Endothelial cell of umbilical vein (primary cell): Measurements from ENCODE around the gene DUT. TPM values are rescaled to one million over a fixed set of nuclear protein-coding genes. Genes with fewer than 3 reads are reported as not detected.

Experiments used
- BruUV-seq: library from RNA; stranded (reverse); fragments of 400-500 nt; replicated peaks from 2 replicates; lab custom pipeline; 2021; lab: Mats Ljungman, UMichigan
- CTCF ChIA-PET: fragments of 300-600, 350-600 bp; sonication (Branson Sonifier 250); formaldehyde crosslinking; loops from one replicate; lab custom pipeline; 2021; ENCODE audit warnings: antibody characterized with exemption, inconsistent platforms; lab: Charles Lee
- POLR2A ChIA-PET: fragments of 300-600, 350-600 bp; sonication (Branson Sonifier 250); formaldehyde crosslinking; loops from one replicate; lab custom pipeline; 2021; ENCODE audit warnings: antibody characterized with exemption, inconsistent platforms; lab: Charles Lee
- DNase-seq: peaks from one replicate; pipeline ENCODE4 v3.0.0-alpha.2; 2011; ENCODE audit warnings: low read depth, low spot score
- FAIRE-seq: peaks from 2 replicates; lab custom pipeline; 2011; peaks lifted over from hg19 to GRCh38; lab: Jason Lieb, UNC
- H2AFZ ChIP-seq: 2 replicates; pipeline ENCODE4 v1.6.0; 2012; ENCODE audit warnings: low read depth, low read length, control low read depth, inconsistent platforms
- H3K27ac ChIP-seq: 2 replicates; pipeline ENCODE4 v1.5.1; 2011; ENCODE audit warnings: low read depth, mild to moderate bottlenecking, control low read depth, low read length, moderate library complexity; ENCODE audit not compliant: insufficient read depth
- H3K27me3 ChIP-seq, 2 experiments: 2 replicates each; pipeline versions ENCODE4 v1.6.0 to v1.6.1; 2011; ENCODE audit warnings: low read length in 2 of 2, mixed read lengths in 1 of 2; ENCODE audit not compliant: control insufficient read depth in 2 of 2, insufficient read depth in 2 of 2
- H3K36me3 ChIP-seq, 2 experiments: 2 replicates in 1 of 2; 3 replicates in 1 of 2; pipeline ENCODE4 v1.5.1; 2011; ENCODE audit warnings: low read length in 2 of 2, mild to moderate bottlenecking in 1 of 2, moderate library complexity in 1 of 2; ENCODE audit not compliant: control insufficient read depth in 2 of 2, insufficient read depth in 2 of 2; ENCODE audit errors: extremely low read depth in 1 of 2
- H3K4me1 ChIP-seq: 3 replicates; pipeline ENCODE4 v1.5.1; 2011; ENCODE audit warnings: mild to moderate bottlenecking, low read length; ENCODE audit not compliant: control insufficient read depth, insufficient read depth; ENCODE audit errors: extremely low read depth
- H3K4me2 ChIP-seq: 2 replicates; pipeline ENCODE4 v1.6.1; 2011; ENCODE audit warnings: low read length, control low read depth, mixed read lengths; ENCODE audit not compliant: insufficient read depth
- H3K4me3 ChIP-seq, 3 experiments: fragments of 200-600 bp in 1 of 3; sonication (generic), shearing (Covaris generic) in 1 of 3; replicated peaks in 1 of 3; 2 replicates each; pipeline ENCODE4 v1.5.1; 2011 to 2016; ENCODE audit warnings: control low read depth in 3 of 3, low read length in 3 of 3, mild to moderate bottlenecking in 2 of 3, inconsistent platforms in 1 of 3, low read depth in 1 of 3, moderate library complexity in 1 of 3; ENCODE audit not compliant: insufficient read depth in 1 of 3
- H3K79me2 ChIP-seq: 2 replicates; pipeline ENCODE4 v1.6.0; 2012; ENCODE audit warnings: low read length, inconsistent platforms; ENCODE audit not compliant: control insufficient read depth, insufficient read depth
- H3K9ac ChIP-seq: replicated peaks from 2 replicates; pipeline ENCODE3; 2011; ENCODE audit warnings: low read length, control low read depth; ENCODE audit not compliant: insufficient read depth; ENCODE audit errors: extremely low read depth
- H3K9me1 ChIP-seq: replicated peaks from 3 replicates; pipeline ENCODE4 v1.6.0; 2011; ENCODE audit warnings: mild to moderate bottlenecking, low read length; ENCODE audit not compliant: control insufficient read depth, insufficient read depth; ENCODE audit errors: extremely low read depth
- H3K9me3 ChIP-seq: replicated peaks from 2 replicates; pipeline ENCODE4 v1.5.1; 2012; ENCODE audit warnings: low read length, inconsistent platforms; ENCODE audit not compliant: control insufficient read depth, insufficient read depth
- H4K20me1 ChIP-seq: replicated peaks from 2 replicates; pipeline ENCODE3; 2011; ENCODE audit warnings: mild to moderate bottlenecking, low read length; ENCODE audit not compliant: control insufficient read depth, insufficient read depth; ENCODE audit errors: extremely low read depth
- CTCF ChIP-seq, 2 donors: IDR thresholded peaks; 1 replicate in 1 of 2; 2 replicates in 1 of 2; pipeline ENCODE4 v1.5.1; 2011; ENCODE audit warnings: low read length in 2 of 2, mild to moderate bottlenecking in 2 of 2, moderate library complexity in 2 of 2, control low read depth in 1 of 2, inconsistent platforms in 1 of 2, low read depth in 1 of 2; ENCODE audit not compliant: insufficient read depth in 1 of 2; ENCODE audit errors: extremely low read depth in 1 of 2
- EZH2 ChIP-seq: IDR thresholded peaks from 2 replicates; pipeline ENCODE4 v1.6.1; 2012; ENCODE audit warnings: borderline replicate concordance, low read depth, mild to moderate bottlenecking, moderate library complexity, low read length, inconsistent platforms; ENCODE audit not compliant: severe bottlenecking
- FOS ChIP-seq: IDR thresholded peaks from 2 replicates; pipeline ENCODE4 v1.6.1; 2011; ENCODE audit warnings: mild to moderate bottlenecking, low read length, moderate library complexity, borderline replicate concordance; ENCODE audit not compliant: insufficient read depth
- GATA2 ChIP-seq: IDR thresholded peaks from 2 replicates; pipeline ENCODE4 v1.7.0; 2011; ENCODE audit warnings: low read depth, mild to moderate bottlenecking, moderate library complexity, mixed read lengths, low read length; ENCODE audit not compliant: insufficient read length, insufficient read depth
- JUN ChIP-seq: IDR thresholded peaks from 2 replicates; pipeline ENCODE4 v1.6.1; 2011; ENCODE audit warnings: borderline replicate concordance, low read depth; ENCODE audit not compliant: insufficient read length, insufficient read depth
- MAX ChIP-seq: IDR thresholded peaks from 2 replicates; pipeline ENCODE4 v1.6.1; 2011; ENCODE audit not compliant: insufficient read depth, insufficient read length
- MYC ChIP-seq: IDR thresholded peaks from one replicate; pipeline ENCODE4 v1.6.1; 2011; ENCODE audit warnings: mild to moderate bottlenecking, low read depth, low read length
- POLR2A ChIP-seq: IDR thresholded peaks from 2 replicates; pipeline ENCODE4 v1.6.1; 2012; ENCODE audit warnings: low read depth, mild to moderate bottlenecking, control low read depth, low read length
- POLR2AphosphoS5 ChIP-seq: IDR thresholded peaks from 2 replicates; pipeline ENCODE4 v1.6.1; 2012; ENCODE audit warnings: low read depth, mild to moderate bottlenecking, control low read depth, low read length, moderate library complexity; ENCODE audit not compliant: insufficient read depth
- dilution Hi-C: fragments of 300-500 bp; cut with MboI; formaldehyde crosslinking; loops from one replicate; pipeline ENCODE4 v1.15.0; 2019; ENCODE audit warnings: low sequenced_read_pairs; ENCODE audit not compliant: extremely low pct_ligation_motif_present
- intact Hi-C: fragments of 100-400 bp; cut with micrococcal nuclease; formaldehyde crosslinking; loops from one replicate; pipeline ENCODE4 v1.10.0; 2022
- polyA plus RNA-seq, 4 experiments: library from polyadenylated mRNA; depleted of rRNA in 3 of 4; stranded (reverse) in 3 of 4; unstranded in 1 of 4; fragments of >200 nt; gene quantifications; 2 replicates each; pipeline versions ENCODE4 v1.2.1 to v1.2.3, GENCODE V29; 2011 to 2012; ENCODE audit warnings: missing spikeins in 1 of 4
- total RNA-seq: library from RNA; stranded (reverse); gene quantifications from 2 replicates; pipeline ENCODE4 v1.2.3, GENCODE V29; 2021

The DUT gene
- total and polyA plus RNA-seq, 2 donors (not counting 3 experiments of a cell fraction or from before 2014, with no cell fraction given) = 59.9 to 135 TPM

DNA sequence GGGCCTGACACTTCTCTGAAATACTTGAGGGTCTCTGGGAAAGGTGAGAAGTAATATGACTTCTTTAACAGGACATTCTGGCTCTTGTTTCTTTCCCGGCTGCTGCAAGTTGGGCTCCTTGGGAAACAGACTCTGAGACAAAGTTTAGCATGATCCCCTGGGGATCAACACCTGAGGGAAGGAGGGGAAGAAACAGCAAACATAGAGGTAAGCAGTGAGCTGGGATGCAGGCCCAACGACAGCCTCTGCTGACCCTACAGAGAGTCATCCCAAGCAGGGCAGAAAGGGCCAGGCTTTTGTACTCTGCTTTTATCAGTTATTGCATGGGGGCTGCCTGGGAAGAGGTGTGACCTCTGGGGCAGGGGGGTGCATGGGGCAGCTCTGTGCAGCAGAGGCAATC is 26.8 kb upstream of the DUT start:
- no peak for FAIRE-seq

DNA sequence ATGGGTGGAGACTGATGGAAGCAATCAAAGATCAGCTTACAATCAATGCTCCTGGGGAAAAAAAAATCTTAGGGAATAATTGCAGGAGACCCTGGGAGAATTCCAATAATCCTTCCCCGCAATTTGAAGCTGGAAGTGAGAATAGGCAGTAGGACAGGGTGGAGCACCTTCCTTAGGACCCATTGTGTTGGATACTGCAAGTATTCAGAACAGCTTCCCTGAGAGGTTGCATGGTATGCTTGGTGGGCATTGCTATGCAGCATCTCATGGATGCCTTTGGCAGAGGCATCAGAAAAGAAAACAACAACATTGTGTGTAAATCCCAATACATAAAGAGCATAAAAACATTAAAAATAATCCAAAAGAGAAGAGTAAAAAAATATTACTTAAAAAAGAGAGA is 24.6 kb upstream of the DUT start:
- Histone ChIP-seq H3K36me3 (no peaks in the 10 kb centered on the region), H3K27ac (no peak overlapping the region), H3K9ac (no peak overlapping the region), H3K4me3 (no peak overlapping the region), H4K20me1 (no peaks in the 10 kb centered on the region), H3K27me3 (peaks cover 0 to 1% of the 10 kb centered on the region in 2 experiments), H3K9me1 (no peaks in the 10 kb centered on the region), H3K4me1 (no peaks in the 10 kb centered on the region), H3K4me2 (no peak overlapping the region), H2AFZ (no peak overlapping the region), H3K9me3 (no peaks in the 10 kb centered on the region), H3K79me2 (no peaks in the 10 kb centered on the region)
- DNase-seq (no peak), FAIRE-seq (no peak)
- intact Hi-C loops = no loop called here
- dilution Hi-C loops = no loop called here
- no TSS peak for BruUV-seq
- no peak for TF ChIP-seq JUN
- no peak for TF ChIP-seq CTCF (IDR thresholded peaks at IDR 0.05; ENCODE audit: extremely low read depth in 1 of 2, insufficient read depth in 1 of 2, low read depth in 1 of 2, low read length in 2 of 2)
- TF ChIP-seq FOS = no peak
- TF ChIP-seq POLR2A = no peak
- TF ChIP-seq MYC = no peak
- TF ChIP-seq POLR2AphosphoS5 = no peak
- no peak for TF ChIP-seq MAX
- no peak for TF ChIP-seq GATA2
- TF ChIP-seq EZH2 = no peak
- ChIA-PET POLR2A (no interaction called here), CTCF (no interaction called here)

More for the DNA sequence above, 26.8 kb upstream of the DUT start:
- Histone ChIP-seq H4K20me1 (no peaks in the 10 kb centered on the region), H3K4me1 (no peaks in the 10 kb centered on the region), H3K9me3 (no peaks in the 10 kb centered on the region), H3K4me2 (no peak overlapping the region), H3K27me3 (peaks cover 0 to 1% of the 10 kb centered on the region in 2 experiments), H3K36me3 (no peaks in the 10 kb centered on the region), H3K79me2 (no peaks in the 10 kb centered on the region), H2AFZ (no peak overlapping the region), H3K4me3 (no peak overlapping the region), H3K9ac (no peak overlapping the region), H3K9me1 (no peaks in the 10 kb centered on the region), H3K27ac (no peak overlapping the region)
- ChIA-PET POLR2A (no interaction called here), CTCF (interaction anchor here (0.9 kb wide), 1 partner anchor 19 kb away, joined by 3 read pairs; no protein-coding TSS in a partner anchor)
- no TSS peak for BruUV-seq
- no peak for TF ChIP-seq FOS
- no peak for TF ChIP-seq POLR2AphosphoS5
- TF ChIP-seq EZH2 = no peak
- DNase-seq = no peak
- dilution Hi-C loops (no loop called here), intact Hi-C loops (no loop called here)
